NCI-H1930 (cell line): ENCODE measurements around the gene DCTN2.
"Not testable (repeated sequence)": the region's sequence is repeated elsewhere in the genome, so short reads cannot be mapped to it uniquely, and the experiment has no call there.

ENCODE experiments used
- DNase-seq, 2 experiments: peaks; one replicate each; lab custom pipeline; 2025; lab: John Stamatoyannopoulos, UW

Gene DCTN2

DNA sequence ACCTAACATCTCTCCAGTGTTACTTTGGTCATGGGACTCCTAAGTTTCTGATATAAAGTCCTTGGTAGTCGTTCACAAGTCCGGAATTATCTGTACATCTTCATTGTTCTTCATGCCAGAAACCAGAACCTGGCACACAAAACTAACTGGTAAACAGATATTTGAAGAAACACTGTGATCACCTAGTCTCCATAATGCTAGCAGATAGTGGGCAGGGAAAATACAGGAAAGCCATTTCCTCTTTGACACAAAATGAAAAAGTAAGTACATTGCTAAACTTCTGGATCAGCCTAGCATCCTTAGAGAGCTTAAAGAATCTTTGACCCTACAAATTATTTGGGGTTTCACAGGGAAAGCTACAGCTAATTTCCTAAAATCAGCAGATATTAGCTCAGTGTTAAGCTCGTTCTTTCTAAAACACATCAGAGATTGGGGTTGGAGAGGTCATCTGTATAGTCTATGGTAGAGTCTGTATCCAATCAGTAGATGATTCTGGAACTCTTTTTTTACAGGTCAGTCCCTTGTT lies 31.5 kb downstream of the DCTN2 start:
- DNase-seq, result no peak

DNA sequence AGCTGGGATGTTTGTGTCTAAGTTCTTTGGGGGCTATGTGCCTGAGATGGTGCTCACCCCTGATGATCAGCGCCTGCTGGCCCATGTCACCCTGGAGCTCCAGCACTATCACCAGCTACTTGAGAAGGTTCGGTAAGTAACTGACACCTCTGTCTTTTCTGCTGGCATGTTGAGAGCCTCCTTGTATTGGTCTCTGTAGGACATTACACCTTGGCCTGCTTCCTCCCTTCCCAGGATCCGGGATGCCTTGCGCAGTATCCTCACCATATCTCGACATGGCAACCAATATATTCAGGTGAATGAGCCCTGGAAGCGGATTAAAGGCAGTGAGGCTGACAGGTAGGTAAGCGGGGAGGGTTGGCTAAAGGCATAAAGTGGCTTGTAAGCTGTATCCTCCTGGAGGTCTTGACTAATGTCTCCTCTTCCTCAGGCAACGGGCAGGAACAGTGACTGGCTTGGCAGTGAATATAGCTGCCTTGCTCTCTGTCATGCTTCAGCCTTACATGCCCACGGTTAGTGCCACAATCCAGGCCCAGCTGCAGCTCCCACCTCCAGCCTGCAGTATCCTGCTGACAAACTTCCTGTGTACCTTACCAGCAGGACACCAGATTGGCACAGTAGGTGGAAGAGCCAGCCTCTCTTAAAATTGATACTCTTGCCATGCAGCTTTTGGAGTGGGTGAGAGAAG lies 32.1 kb downstream of the DCTN2 start:
- no peak for DNase-seq

DNA sequence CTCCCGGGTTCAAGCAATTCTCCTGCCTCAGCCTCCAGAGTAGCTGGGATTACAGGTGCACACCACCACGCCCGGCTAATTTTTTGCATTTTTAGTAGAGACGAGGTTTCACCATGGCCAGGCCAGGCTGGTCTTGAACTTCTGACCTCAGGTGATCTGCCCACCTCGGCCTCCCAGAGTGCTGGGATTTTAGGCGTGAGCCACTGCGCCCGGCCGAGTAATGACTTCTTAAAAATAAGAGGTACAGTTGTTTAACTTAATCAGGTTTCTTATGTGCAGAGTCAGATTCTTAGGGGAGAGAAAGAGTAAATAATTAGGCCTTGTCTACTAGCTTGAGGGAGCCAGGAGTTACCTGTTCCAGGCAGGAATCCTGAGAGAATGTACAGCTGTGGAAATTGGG lies 32.7 kb downstream of the DCTN2 start:
- DNase-seq, result not testable (repeated sequence)

DNA sequence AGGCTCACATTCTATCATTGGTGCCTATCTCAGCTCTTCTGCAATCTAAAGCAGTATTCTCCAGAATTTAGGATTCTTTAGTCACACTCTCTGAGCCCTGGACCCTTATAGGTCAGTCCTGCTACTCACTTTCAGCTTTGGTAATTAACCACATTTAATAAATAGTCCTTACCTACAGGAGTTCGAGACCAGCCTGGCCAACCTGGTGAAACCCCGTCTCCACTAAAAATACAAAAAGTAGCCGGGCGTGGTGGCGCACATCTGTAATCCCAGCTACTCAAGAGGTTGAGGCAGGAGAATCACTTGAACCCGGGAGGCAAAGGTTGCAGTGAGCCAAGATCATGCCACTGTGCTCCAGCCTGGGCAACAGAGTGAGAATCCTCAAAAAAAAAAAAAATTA lies 33.3 kb downstream of the DCTN2 start:
- not testable (repeated sequence) for DNase-seq

DNA sequence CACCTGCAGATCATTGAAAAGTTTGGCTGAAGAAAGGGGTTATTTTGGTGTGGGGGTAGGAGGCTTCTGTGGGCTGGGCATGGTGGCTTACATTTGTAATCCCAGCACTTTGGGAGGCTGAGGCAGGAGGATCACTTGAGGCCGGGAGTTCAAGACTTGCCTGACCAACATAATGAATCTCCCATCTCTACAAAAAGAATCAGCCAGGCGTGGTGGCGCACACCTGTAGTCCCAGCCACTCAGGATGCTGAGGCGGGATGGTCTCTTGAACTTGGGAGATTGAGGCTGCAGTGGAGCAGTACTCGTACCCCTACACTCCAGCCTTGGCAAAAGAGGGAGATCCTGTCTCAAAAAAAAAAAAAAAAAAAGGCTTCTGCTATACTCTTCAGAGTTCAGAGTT lies 33.7 kb downstream of the DCTN2 start:
- DNase-seq, result no peak

DNA sequence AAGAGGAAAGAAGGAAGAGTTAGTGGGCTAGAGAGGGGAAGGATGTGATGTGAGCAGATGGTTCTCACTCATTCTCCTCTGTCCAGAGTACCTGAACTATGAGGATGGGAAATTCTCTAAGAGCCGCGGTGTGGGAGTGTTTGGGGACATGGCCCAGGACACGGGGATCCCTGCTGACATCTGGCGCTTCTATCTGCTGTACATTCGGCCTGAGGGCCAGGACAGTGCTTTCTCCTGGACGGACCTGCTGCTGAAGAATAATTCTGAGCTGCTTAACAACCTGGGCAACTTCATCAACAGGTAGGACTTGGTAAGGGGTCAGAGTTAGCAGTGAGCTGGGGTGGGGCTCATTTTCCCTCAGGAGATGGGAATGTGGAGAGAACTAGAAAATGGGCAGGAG lies 34.3 kb downstream of the DCTN2 start:
- DNase-seq, result no peak

DNA sequence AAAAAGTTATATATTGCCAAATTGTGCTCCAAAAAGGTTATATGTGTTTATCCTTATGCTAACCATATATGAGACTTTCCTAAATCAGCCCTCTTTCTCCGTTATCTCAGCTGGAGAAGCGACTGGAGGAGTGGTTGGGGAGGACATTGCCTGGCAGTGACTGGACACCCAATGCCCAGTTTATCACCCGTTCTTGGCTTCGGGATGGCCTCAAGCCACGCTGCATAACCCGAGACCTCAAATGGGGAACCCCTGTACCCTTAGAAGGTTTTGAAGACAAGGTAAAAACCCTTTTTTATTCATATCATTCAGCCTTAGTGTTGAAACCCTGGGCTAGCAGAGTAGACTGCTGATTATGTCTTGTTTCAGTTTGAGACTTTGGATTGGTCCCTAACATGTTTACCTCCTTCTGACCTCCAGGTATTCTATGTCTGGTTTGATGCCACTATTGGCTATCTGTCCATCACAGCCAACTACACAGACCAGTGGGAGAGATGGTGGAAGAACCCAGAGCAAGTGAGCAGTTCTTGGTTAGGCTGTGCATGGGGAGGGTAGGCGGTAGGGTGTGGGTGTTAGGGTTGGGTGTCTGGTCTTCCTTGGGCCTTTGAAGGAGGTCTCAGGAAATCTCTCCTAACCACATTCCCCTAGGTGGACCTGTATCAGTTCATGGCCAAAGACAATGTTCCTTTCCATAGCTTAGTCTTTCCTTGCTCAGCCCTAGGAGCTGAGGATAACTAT lies 35.2 kb downstream of the DCTN2 start:
- DNase-seq, result no peak

DNA sequence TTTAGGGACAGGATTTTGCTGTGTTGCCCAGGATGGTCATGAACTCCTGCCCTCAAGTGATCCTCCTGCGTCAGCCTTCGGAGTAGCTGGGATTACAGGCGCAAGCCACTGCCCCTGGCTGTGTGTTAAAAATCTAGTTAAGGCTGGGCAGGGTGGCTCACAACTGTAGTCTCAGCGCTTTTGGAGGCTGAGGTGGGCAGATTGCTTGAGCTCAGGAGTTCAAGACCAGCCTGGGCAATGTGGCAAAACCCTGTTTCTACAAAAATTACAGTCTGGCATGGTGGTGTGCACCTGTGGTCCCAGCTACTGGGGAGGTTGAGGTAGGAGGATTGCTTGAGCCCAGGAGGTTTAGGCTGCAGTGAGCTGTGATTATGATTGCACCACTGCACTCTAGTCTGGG lies 35.8 kb downstream of the DCTN2 start:
- no peak for DNase-seq

DNA sequence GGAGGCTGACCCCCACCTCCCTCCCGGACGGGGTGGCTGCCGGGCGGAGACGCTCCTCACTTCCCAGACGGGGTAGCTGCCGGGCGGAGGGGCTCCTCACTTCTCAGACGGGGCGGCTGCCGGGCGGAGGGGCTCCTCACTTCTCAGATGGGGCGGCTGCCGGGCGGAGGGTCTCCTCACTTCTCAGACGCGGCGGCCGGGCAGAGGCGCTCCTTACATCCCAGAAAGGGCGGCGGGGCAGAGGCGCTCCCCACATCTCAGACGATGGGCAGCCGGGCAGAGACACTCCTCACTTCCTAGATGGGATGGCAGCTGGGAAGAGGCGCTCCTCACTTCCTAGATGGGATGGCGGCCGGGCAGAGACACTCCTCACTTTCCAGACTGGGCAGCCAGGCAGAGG lies 39.2 kb downstream of the DCTN2 start:
- not testable (repeated sequence) for DNase-seq

DNA sequence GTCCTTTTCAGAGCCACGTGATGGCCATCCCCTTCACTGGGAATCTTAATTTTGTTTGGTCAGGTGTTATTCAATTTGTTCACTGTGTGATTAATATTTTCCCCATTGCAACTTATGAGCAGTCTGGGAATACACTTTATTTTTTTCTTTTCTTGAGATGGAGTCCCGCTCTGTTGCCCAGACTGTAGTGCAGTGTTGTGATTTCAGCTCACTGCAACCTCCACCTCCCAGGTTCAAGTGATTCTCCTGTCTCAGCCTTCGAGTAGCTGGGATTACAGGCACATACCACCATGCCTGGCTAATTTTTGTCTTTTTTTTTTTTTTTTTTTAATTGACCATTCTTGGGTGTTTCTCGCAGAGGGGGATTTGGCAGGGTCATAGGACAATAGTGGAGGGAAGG lies 40.5 kb downstream of the DCTN2 start:
- not testable (repeated sequence) for DNase-seq

DNA sequence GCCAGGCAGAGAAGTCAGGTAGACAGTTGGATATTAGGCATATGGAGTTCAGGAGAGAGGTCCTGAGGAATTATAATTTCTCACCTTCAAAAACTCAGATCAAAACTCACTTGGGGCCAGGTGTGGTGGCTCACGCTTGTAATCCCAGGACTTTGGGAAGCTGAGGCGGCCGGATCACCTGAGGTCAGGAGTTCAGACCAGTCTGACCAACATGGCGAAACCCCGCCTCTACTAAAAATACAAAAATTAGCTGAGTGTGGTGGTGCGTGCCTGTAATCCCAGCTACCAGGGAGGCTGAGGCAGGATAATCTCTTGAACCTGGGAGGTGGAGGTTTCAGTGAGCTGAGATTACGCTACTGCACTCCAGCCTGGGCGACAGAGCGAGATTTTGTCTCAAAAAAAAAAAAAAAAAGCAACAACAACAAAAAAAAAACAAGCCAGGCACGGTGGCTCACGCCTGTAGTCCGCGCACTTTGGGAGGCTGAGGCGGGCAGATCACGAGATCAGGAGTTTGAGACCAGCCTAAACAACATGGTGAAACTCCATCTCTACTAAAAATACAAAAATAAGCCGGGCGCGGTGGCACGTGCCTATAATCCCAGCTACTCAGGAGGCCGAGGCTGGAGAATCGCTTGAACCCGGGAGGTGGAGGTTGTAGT lies 44.6 kb downstream of the DCTN2 start:
- DNase-seq, result not testable (repeated sequence)

DNA sequence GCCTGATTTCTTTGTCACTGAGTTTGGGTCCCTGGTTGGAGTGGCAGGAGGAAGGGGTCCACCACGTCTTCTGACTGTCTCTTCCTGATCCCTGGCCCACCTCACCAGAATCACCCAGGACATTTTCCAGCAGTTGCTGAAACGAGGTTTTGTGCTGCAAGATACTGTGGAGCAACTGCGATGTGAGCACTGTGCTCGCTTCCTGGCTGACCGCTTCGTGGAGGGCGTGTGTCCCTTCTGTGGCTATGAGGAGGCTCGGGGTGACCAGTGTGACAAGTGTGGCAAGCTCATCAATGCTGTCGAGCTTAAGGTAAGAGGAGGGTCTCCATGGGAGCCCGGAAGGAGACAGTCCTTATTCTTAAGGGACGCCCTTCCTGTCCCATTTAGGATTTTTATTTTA lies 46.8 kb downstream of the DCTN2 start:
- no peak for DNase-seq

DNA sequence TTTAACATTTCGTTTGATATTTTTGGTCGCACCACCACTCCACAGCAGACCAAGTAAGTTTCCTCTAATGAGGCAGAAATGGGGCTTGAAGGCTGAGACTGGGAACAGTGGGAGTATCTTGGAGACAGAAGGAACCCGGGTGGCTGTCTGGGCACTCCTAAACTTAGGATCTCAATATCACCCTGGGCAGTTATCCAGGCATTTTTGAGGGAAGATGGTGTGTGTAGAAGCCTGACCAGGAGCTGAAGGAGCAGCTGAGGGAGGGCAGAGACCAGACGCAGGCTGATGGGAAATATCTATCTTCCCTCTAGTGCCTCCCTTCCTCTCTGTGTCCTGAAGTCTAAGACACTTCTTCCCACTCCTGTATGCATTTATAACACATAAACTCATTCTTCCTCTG lies 48.4 kb downstream of the DCTN2 start:
- DNase-seq, result no peak

DNA sequence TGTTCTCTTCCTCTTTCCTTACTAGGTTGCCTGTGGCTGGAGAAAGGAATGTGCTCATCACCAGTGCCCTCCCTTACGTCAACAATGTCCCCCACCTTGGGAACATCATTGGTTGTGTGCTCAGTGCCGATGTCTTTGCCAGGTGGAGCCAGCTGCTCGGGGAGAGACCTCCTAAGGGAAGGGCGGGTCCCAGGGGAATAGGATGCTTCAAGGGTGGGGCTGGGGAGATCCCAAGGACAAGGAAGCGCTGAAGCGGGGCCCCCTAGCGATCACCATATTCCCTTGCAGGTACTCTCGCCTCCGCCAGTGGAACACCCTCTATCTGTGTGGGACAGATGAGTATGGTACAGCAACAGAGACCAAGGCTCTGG lies 48.9 kb downstream of the DCTN2 start:
- no peak for DNase-seq

DNA sequence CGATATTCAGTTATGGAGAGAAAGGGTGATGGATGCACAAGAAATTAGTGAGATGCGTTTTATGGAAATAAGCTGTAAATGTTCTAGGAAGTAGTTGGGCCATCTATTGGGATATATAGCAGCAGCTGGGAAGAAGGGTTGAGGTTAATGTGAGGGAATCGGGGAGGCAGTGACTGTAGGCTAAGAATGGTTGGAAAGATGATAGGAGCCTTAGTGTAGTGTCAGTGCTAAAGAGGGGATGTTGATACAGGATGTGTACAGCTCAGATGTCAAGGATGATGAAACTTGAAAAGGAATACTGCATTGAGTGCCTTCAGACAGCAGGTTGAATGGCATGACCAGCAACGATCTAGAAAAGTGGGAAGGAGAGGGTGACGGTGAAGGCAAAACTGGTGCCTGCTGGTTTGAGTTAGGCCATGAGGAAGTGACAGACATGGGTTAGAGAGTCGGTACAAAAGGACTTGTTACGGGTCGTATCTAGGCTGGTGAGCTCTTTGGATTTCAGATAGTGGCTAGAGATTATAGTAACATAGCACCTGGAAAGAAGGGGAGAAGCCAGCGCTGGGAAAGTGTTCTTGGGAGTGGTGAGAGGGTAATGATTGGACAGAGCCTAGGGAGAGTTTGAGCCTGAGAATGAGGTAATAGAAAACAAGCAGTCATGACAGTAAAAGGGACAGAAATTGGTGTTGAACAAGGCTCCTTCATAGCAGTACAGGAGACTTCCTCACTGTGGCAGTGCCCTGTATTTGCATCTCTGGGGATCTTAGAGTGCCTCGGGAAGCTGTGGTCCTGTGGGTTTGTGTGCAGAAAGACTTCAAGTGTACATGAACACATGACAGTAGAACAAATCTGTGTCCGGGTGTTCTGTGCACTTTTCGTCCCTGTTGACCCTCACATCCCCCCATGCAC lies 49.5 kb downstream of the DCTN2 start:
- no peak for DNase-seq

DNA sequence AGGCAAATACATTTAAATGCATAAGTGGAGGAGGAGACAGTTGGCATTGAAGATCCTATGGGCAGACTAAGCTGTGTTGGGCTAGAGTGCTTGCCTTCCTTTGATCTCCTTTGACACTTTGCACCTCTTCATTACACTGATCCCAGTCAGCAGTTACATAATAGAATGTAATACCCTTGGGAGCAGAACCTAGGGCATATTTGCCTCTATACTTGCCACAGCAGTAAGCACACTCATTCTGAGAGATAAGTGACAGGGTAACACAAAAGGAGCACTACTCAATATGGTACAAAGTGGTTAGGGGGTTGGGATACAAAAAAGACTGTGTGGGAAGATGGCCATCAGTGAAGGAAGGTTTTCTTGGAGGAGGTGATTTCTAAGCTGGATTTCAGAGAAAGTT lies 50.2 kb downstream of the DCTN2 start:
- DNase-seq, result no peak

DNA sequence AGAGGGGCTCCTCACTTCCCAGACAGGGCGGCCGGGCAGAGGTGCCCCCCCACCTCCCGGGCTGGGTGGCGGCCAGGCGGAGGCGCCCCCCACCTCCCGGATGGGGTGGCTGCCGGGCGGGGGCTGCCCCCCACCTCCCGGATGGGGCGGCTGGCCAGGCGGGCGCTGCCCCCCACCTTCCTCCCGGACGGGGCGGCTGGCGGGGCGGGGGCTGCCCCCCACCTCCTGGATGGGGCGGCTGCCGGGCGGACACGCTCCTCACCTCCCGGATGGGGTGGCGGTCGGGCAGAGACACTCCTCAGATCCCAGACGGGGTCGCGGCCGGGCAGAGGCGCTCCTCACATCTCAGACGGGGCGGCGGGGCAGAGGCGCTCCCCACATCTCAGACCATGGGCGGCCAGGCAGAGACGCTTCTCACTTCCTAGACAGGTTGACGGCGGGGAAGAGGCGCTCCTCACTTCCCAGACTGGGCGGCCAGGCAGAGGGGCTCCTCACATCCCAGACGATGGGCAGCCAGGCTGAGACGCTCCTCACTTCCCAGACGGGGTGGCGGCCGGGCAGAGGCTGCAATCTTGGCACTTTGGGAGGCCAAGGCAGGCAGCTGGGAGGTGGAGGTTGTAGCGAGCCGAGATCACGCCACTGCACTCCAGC lies 51.8 kb downstream of the DCTN2 start:
- not testable (repeated sequence) for DNase-seq

DNA sequence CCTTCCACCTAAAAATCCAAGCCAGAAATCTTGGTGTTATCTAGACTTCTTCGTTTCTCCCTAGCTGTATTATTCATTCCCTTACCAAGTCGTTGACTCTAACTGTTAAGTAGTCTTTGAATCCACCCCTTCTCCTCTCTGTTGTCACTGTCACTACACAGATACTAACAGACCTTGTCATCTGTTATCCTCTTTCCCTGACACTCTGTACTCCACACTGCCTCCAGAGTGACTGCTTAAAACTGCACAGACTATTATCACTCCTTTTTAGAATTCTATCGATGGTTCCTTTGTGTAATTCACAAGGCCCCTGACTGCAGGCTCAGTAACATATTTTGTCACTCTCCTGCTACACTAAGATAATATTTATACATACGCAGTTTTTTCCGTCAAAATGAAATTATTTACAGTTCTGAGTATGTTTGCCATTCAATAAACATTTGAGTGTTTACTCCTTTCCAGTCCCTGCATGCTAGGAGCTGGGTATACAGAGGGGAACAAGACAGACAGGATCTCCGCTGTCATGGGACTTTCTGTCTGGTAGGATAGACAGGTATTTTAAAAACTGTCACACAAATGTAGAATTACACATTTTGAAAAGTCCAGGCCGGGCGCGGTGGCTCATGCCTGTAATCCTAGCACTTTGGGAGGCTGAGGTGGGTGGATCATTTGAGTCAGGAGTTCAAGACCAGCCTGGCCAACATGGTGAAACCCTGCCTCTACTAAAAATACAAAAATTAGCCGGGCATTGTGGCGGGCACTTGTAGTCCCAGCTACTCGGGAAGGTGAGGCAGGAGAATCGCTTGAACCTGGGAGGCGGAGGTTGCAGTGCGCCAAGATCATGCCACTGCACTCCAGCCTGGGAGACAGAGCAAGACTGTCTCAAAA lies 55.4 kb downstream of the DCTN2 start:
- DNase-seq, result no peak

DNA sequence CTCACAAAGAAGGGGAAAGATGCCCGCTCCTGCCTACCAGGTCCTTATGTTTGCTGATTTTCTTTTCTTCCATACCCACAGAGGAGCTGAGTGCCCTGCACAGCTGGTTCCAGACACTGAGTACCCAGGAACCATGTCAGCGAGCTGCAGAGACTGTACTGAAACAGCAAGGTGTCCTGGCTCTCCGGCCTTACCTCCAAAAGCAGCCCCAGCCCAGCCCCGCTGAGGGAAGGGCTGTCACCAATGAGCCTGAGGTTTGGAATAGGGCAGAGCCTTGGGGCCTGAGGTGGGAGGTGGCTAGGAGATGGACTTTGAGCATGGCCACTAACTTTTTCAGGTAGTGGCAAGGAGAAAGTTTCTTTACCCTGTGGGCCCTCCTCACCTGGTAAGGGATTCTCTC lies 56.9 kb downstream of the DCTN2 start:
- no peak for DNase-seq

DNA sequence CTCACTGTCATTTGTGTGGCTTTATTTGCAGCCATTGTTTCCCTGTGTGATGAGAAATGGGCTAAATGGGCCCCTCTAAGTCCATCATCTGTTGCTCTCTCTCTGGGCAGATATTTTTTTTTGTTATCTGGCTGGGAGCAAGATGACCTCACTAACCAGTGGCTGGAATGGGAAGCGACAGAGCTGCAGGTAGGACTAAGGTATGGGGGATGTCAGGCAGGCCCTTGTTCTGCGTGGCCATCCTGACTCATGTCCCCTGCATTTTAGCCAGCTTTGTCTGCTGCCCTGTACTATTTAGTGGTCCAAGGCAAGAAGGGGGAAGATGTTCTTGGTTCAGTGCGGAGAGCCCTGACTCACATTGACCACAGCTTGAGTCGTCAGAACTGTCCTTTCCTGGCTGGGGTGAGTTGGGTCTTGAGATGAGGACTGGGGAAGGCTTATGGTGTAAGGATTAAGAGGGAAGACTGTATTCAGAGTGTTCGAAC lies 57.8 kb downstream of the DCTN2 start:
- DNase-seq, result no peak
